Stimulated activated CD8-positive, alpha-beta memory T cell treated with anti-CD3 and anti-CD28 coated beads, Interleukin-7, amount 100 ng/mL, for 48 hours (primary cell): Measurements from ENCODE around the gene DPP6.

Source experiments
- DNase-seq, 2 donors: peaks; one replicate each; pipeline ENCODE4 v3.0.0-alpha.2; 2020; ENCODE audit warnings: low read depth in 1 of 2; ENCODE audit errors: extremely low read depth in 1 of 2

DPP6 gene

DNA sequence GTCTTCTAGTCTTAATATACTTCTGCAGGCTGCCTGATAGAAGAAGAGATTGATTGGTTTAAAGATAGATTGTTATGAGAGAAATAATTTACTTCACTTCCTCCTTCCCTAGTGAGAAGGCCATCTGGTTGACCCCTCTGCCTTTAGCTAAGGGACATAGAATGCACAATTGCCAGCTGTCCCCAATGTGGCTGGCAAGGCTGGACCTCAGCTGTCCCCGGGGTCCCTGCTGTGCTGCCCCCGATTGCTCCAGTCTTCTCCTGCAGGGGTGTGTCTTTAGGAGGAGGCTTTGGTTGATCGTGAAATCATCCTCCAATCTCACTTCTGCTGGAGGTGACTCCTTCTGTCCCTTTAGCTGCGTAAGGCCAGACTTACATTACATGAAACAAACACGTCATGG lies 388.5 kb downstream of the DPP6 start:
- DNase-seq, result no peak

DNA sequence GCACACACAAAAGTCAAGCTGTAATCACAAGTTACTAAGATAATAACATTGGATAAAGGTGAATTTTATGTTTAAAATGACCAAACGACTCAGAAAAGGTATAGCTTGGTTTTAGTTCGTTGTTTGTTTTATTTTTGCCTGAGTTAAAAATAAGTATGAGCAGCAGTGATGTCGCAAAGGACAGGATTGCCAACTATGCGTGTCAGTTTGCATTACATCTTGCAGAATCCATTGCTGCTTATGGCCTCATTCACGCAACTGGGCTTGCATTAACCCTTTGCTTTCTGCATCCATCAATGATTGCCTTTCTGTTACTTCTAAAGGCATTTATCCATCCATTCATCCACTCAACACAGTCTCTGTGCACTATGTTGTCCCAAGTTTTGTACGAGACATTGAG lies 389.6 kb downstream of the DPP6 start:
- no peak for DNase-seq

DNA sequence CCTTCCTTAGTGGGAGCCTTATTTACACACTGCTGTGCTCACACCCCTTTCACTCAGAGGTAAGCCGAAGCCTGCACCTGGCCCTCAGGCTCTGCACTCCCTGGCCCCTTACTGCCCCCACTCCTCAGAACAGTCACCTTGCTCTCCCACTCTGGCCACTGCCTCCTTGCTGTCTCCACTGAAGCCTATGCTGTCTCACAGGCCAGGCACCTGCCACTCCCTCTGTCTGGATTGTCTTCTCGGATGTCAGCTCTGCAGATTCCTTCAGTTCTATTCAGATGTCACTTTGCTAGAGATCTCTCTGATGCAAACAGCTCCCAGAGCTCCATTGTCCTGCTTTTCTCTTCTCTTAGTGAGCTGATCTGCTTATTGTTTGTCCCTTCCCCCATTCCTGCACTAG lies 390.7 kb downstream of the DPP6 start:
- DNase-seq, result no peak

DNA sequence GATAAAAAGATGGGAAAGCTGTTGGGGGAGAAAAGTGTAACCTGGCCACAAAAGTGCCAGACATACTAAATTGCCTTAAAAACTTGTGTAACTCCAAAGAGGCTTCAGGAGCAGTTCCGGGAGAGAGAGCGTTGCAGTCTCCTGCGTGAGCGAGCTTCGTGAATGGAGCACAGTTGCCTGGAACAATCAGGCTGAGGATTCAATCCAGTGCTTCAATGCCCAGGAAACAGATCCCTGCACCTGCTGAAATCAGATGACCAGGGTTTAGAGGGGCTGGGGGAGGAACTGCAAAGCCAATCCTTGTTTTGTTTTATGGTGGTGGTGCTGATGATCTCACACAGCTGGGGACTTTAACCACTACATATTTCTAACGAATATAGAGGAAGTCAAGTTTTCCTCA lies 398.3 kb downstream of the DPP6 start:
- no peak for DNase-seq

DNA sequence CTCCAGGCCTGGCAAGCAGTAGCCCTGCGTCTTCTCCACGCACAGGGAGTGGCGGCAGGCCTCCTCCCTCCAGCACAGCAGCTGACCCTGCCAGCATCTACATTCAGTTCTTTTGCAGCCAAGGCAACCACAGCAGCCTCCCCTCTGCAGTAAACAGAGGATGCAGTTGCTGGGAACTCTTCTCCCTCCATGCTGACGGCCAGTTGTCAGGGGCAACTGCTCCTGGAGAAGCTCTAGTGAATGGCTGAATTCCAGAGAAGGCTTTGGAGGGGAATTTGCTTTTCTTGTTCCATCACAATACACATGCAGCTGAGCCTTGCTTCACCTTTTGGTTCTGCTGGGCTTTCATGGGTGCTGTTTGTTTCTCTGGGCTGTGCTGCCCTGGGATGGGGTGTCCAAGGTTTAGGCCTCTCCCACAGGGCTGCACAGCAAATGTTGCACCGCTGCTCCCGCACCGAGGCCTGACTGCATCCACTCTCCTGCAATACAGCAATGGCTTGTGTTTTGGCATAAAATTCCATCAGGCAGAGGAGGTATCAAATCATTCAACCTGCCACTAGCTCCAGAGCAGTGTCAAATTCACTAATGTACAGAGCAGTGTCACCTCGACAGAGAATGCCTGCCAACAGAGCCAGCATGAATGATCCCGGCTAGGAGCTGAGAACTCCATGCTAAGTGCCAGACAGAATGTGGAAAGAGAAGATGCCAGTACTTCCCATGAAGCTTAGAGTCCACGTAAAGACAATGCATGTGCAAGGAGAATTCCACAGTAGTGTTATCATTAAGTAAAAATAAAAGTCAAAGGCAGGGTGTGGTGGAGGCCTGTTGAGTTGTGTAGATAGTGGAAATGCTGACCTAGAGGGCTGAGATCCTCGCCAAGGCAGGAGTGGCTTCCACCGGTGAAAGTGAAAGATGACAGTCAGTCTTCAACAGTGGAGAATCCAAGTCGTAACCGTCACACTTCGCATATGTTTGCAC lies 399.6 kb downstream of the DPP6 start:
- DNase-seq, result no peak

DNA sequence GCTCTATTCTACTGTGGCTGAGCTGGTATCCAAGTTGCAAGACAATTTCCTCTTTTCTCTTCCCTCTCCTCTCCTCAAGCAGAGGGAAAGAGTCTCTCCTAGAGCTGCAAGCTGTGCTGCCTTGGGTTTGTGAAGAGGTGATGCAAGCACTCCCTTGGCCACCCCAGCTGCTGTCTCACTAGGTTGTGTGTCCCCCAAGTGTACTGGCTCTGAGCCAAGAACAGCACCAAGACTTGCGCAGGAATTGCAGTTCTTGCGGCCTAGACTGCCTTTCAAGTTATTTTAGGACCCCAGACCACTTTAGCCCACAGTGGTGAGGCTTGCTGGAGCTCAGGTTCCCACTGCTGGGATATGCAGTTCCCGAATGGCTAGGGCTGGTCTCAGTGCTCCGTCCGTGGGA lies 411.6 kb downstream of the DPP6 start:
- no peak for DNase-seq

DNA sequence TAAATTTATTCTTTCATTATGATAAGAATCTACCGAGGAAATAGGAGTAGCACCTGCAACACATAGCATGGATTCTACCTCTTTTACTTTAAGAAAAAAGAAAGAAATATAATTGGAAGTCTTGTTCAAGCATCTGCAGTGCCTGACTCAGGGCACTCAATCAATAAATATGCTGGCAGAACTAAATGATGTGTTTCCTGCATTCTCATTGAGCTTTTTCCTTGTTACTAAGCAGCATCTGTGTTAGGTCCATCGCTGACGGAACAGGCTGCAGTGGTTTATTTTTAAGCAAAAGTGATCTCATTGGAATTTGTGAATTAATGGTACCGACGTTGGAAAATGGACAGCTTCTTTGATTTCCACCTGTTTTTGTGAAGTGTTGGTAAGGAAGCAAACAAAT lies 417.5 kb downstream of the DPP6 start:
- DNase-seq, result no peak

DNA sequence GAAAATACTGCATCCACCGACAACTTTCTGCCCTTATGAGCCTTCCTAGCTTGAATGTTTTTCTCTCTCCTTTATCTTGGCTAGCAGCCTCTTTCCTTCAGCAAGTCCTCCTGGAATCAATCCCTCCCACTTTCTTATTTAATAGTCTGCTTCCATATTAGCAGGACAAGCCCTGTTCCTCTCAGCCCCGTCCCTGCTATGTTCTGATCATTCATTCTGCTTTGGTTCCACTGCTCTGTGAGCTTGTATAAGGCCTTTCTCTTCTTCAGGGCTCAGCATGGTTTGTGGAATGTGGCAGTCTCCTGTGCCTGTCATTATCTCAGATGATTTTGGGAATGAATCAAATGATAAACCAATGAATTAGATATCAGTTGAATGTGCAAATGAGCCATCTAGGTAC lies 420.1 kb downstream of the DPP6 start:
- DNase-seq, result no peak

DNA sequence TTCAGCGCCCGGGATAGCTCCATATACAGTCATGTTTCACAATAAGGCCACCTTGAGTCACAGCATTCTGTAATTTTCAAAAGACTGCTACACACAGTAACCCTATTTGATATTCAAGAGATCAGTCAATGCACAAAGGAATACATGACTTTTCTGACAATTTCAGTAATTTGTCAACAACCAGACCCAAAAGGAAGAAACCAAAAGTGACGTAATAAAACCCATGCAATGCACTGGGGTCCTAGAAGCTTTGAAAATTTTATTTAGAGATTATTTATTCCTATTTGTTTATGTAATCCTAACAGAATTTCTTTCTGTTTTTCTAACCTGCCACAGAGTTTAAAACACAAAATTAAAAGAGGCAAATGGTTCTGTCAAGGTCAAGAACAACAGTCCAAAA lies 421.2 kb downstream of the DPP6 start:
- no peak for DNase-seq

DNA sequence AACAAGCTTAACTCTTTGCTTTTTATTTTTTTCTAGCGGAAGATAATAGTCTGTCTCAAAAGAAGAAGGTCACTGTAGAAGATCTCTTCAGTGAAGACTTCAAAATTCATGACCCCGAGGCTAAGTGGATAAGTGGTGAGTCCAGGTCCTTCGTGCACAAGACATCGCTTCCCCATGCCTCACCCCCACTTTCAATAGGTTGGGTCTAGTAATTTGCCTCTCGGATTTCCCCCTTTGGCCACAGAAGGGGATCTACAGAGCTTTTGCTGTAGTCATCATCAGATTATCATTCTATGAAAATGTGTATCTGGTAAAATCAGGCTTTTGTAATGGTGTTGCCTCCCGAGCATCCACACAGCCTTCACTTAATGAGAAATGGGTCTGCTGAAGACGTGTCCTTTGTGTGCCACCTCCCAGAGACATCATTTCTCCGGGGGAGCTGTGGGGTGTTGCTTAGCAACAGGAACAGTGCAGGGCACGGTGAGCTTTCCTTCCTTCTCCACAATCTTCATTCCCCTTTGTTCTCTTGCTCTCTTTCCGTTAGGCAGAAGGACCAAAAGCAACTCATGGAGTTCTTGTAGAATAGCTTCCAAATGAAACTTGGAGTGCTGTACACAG lies 422.8 kb downstream of the DPP6 start:
- DNase-seq, result no peak

DNA sequence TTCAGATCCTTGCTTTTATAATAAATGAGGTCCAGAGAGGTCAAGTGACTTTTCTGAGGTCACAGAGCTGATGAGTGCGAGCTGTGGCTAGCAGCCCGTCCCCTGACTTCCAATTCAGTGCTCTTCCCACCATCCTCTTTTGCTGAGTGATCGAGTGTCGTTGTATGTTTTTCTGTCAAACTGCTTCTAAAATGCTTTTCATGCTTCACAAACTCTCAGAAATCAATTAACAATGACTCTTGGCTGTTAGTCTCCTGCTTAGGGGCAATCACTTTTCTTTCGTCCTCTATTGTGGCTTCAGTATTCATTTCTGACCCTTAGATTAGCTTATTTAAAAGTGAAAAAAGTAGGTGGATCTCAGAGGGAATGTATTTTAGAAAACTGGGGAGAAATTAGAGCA lies 423.7 kb downstream of the DPP6 start:
- no peak for DNase-seq

DNA sequence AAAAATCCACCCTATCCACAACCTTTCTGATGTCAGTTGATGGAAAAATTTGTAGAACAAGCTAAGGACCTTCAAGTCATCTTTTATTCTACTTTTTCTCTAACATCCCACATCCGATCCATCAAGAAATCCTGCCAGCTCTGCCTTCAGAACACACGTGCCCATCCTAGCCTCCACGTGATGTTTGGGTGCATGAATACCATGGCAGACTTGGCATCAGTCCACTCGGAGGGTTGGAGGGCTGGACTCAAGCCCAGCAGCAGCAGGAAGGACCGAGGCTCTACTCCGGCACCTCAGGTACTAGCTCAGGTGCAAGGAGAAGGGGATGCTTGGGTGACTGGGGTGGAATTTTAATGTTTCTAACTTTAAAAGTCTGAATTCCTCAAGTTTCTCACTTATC lies 428.6 kb downstream of the DPP6 start:
- no peak for DNase-seq

DNA sequence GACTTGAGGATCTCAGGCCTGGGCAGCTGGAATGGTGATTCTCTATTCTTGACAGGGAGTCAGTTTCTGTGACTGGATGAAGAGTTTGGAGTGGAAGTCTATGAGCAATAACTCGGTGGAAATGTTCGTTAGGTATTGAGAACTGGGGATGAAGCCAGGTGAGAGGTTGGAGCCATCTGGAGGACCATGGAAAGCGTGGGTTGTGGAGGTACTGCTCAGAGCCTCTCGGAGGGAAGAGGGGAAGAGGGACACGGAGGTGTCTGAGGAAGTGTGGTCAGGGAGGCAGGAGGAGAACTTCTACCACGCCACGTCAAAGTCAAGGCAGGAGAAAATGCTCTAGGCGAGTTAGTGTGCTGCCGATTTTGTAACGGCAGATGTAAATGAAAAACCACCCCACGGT lies 430.7 kb downstream of the DPP6 start:
- no peak for DNase-seq

DNA sequence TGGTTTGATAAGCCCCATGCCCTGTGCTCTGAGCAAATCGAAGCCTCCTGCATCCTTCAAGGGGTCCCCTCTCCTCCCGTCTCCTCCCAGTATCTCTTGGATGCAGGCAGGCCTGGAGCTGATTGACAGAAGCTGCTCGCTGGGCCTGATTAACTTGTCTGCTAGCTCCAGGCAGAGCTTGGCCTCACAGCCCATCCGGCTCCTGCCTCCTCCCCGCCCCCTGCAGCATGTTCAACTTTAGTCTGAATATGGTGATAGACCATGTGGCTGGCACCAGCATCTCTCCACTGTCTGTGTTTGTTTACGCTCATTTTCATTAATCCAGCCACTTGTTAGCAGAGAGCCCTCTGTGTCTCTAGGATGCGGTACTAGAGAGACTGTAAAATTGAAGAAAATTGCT lies 432.2 kb downstream of the DPP6 start:
- no peak for DNase-seq

DNA sequence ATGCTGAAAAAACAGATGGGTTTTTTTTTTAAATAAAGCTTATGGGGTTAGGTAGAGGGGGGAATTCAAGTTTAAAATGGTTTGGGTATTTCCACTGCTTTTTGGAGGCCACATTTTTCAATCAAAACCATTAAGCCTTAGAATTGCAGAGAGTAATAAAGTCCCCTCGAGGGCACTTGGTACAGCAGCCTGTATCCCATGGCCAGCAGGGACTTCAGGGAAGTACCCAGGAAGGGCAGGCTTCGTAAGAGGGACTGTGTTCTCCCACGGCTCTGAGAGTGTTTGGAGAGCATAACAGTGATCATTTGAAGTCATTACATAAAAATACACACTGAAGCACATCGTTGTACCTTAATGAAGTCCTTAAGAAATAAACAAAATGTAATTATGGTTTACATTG lies 432.7 kb downstream of the DPP6 start:
- DNase-seq, result no peak

DNA sequence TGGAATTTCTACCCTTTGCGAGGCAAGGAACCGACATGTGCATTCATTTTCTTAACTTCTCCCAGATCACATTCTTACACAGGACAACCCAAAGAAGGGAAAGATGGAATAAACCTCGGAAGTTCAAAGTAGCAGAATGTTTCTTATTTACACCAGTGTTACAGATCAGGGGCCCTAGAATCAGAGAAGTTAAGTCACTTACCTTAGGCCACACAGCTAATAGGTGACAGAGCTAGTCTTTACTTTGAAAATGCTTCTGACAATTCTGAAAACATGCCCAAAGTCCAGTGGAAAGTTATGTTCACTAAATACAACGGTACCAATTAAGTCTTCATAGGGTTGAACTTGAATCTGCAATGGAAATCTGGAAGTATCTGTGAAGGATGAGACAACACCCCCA lies 437.7 kb downstream of the DPP6 start:
- DNase-seq, result no peak

DNA sequence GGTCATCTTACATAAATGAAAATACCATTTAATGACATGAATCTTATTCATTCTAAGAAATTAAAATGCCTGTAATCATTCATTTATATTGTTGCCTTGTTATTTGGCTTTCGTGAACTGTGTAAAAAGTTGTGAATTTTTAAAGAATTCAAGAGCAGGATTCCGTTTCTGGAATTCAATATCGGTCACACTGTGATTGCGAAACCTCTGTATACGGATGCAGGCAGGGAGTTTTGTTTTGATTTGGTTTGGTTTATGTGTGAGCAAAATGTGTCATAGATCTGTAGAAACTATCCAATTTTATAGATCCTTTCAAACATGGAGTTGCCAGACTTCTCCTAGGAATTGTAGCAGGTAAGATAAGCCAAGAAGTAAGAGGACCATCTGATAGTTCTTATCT lies 441.4 kb downstream of the DPP6 start:
- DNase-seq, result no peak

DNA sequence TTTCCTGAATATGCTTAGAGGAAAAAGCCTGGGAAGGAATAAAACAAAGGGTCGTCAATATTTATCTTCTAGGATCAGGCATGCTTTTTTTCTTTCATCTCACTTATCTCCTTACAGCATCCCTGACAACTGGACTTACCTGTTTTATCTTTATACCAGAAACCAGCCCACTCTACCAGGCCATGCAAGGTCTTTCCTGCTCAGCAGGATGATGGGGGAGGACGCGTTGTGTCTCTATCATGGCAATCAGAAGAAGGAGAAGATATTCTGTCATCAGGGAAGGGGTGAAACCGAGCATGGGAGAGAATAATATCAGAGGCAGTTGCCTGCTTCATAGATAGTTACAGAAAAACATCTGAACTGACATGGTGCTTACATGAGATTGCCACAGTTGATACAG lies 445.6 kb downstream of the DPP6 start:
- no peak for DNase-seq

DNA sequence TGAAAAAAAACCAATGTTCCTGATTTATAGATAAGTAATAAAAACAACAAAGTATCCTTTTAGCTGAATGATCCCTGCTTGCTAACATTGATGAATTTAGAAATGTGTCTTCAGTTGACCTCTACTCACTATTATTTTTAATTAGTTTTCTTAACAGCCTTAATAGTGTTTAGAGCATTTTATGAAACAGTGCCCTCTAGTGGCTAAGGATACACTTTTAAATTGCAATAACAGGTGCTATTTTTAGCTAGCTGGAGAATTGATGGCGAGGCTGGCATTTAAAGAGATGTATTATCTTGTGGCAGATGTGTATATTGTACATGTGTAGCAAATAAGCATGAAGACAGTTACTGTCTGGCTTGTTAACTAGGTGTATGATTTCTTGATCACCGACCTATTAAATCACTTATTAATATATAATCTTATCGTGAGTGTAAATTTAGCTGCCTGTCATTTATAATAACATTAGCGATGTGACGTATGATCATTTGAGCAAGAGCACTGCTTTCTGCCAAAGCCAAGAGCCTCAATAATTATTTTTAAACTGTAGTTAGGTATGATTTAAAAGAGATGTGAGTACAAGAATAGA lies 451.9 kb downstream of the DPP6 start:
- DNase-seq, result no peak

DNA sequence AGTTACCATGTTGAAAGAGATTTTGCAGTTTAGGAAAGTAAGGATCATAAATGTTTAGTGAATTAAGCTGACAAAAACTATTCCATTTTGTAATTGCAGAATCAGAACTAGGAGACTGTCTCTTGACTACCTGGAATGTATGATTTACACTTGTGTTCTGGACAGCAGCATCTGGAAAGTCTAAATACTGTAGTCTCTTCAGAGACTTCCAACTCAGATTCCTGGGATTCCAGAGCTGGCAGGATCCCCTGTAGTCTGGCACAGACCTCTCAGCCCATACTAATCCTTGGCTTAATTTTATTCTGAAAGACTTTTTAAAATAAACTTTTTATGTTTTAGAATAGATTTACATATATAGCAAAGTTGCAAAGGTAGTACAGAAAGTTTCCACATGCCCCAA lies 452.7 kb downstream of the DPP6 start:
- DNase-seq, result no peak

DNA sequence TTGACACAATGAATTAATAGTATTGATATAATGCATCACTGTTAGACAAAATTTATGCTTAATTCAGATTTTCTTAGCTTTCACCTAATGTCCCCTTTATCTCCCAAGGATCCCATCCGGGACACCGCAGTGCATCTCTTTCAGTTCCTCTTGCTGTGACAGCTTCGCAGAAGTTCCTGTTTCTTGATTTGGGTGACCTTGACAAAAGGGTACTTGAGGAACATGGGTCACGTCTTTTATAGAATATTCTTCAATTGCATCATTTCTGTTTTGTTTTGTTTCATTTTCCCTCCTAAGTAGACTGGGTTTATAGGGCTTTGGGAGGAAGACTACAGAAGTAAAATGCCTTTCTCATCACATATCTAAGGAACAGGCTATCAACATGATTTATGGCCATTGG lies 453.2 kb downstream of the DPP6 start:
- DNase-seq, result no peak

DNA sequence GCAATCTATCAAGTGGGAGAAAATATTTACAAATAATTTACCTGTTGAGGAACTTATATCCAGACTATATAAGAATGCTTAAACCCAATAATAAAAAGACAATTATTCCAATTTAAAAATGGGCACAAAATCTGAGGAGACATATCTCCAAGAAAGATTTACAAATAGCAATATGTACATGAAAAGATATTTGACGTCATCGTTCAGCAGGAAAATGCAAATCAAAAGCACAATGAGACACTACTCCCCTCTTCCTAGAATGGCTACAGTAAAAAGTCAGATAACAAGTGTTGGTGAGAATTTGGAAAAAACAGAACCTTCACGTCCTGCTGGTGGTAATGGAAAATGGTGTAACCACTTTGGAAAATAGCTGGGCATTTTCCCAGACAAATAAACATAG lies 457.0 kb downstream of the DPP6 start:
- DNase-seq, result no peak
